Bronchial epithelial cell (primary cell): ENCODE data around the gene RHOT2. TPM values are rescaled to one million over a fixed set of nuclear protein-coding genes. Genes with fewer than 3 reads are reported as not detected.

Source experiments
- DNase-seq: peaks from one replicate; pipeline ENCODE4 v3.0.0-alpha.2; 2010; ENCODE audit warnings: low read depth
- FAIRE-seq: peaks from 2 replicates; lab custom pipeline; 2011; peaks lifted over from hg19 to GRCh38; lab: Jason Lieb, UNC
- H3K27me3 ChIP-seq: 2 replicates; pipeline ENCODE4 v1.5.1; 2011; ENCODE audit warnings: low read length; ENCODE audit not compliant: control insufficient read depth, insufficient read depth
- H3K36me3 ChIP-seq: 2 replicates; pipeline ENCODE4 v1.5.1; 2011; ENCODE audit warnings: low read length; ENCODE audit not compliant: control insufficient read depth, insufficient read depth
- H3K4me3 ChIP-seq: 2 replicates; pipeline ENCODE4 v1.5.1; 2011; ENCODE audit warnings: mild to moderate bottlenecking, low read depth, low read length, control low read depth
- total RNA-seq: library from RNA; depleted of rRNA; stranded (reverse); fragments of >200 nt; gene quantifications from 2 replicates; pipeline ENCODE4 v1.2.1, GENCODE V29; 2014
- TF ChIP-seq, protein P1 (sequence below): IDR thresholded peaks from 2 replicates; pipeline ENCODE4 v1.5.1; 2011; ENCODE audit warnings: mild to moderate bottlenecking, moderate library complexity, low read length, control low read depth, inconsistent platforms; ENCODE audit not compliant: insufficient read depth, severe bottlenecking

RHOT2 gene
- total RNA-seq, 1 donor from 2014 or later: 44.5 TPM

DNA sequence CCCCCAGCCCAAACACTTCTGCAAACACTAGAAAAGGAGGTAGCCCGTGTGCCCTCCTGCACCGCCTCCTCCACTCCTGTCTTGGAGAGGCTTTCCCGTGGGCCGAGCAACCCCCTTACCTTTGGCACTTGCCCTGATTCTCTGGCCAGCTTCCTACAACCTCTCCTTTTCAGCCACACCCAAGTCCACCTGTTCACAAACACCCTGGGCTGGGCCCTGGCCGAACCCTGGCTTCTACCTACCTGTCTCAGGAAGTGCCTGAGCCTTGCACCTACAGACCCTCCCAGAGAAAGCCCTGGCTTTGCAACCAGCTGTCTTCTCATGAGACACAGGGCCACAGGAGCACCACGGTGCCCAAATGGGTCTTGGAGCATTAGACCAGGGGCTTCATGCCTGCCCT, 51.0 kb downstream of the RHOT2 start:
- FAIRE-seq (no peak), DNase-seq (no peak)
- Histone ChIP-seq H3K36me3 (peaks cover 2% of the 10 kb centered on the region), H3K27me3 (no peaks in the 10 kb centered on the region), H3K4me3 (no peak overlapping the region)
- TF ChIP-seq, protein P1, sequence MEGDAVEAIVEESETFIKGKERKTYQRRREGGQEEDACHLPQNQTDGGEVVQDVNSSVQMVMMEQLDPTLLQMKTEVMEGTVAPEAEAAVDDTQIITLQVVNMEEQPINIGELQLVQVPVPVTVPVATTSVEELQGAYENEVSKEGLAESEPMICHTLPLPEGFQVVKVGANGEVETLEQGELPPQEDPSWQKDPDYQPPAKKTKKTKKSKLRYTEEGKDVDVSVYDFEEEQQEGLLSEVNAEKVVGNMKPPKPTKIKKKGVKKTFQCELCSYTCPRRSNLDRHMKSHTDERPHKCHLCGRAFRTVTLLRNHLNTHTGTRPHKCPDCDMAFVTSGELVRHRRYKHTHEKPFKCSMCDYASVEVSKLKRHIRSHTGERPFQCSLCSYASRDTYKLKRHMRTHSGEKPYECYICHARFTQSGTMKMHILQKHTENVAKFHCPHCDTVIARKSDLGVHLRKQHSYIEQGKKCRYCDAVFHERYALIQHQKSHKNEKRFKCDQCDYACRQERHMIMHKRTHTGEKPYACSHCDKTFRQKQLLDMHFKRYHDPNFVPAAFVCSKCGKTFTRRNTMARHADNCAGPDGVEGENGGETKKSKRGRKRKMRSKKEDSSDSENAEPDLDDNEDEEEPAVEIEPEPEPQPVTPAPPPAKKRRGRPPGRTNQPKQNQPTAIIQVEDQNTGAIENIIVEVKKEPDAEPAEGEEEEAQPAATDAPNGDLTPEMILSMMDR: no peak

DNA sequence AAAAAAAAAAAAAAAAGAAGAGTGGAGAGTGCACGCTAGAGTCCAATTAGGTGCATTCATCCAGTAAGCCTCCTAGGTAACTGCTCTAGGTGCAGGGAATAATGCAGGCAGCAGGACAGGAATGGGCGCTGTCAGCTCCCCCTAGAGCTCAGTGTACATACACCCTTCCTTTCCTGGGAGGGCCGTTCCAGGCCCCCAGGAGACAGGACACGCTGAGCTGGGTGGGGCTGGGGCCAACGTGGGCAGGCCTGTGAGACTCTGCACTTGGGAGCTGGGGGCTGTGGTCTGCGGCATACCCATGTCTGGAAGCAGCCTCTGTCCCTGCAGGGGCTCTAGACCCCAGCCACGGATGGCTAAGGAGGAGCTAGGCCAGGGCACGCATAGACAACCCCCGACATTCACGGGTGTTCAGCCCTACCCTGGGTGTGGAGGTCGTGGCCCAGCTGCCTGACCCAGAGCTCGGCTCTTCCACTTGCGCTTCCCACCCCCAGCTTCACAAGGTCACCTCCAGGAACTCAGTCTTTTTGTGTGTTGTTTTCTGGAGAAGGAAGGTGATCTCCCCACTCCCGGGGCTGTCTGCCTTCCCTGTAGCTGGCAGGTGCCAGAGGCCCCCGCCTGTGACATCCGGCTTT, 52.0 kb downstream of the RHOT2 start:
- no peaks in the 10 kb centered on the region for H3K27me3 ChIP-seq
- H3K4me3 ChIP-seq: peak overlapping the region; percentile 87
- no peak for FAIRE-seq
- peaks cover 2% of the 10 kb centered on the region for H3K36me3 ChIP-seq
- TF ChIP-seq, protein P1: peak; percentile 57
- DNase-seq: peak; percentile 41

DNA sequence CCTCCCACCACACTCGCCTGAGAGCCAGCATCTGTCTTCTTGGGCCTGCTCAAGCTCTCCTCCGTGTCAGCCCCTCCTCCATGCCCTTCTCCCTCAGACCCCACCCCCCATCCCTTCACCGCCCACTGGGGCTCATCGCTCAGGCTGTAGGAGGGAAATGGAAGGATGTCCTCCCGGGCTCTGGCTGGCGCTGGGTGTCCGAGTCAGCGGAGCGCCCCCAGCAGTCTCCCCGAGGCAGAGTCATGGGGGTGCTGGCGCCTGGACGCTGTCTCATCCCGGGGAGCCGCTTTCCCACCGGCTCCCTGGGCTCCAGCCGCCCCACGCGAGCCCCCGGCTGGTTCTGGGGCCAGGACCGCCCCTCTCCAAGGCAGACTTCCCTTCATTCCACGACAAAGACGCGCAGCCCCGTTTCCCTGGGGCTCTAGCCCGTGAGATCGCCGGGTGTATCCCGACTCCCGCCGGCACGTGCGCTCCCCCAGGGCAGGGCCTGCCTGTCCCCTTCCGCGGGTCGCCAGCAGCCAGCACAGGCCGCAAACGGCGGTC, 52.6 kb downstream of the RHOT2 start:
- Histone ChIP-seq H3K4me3 (peak overlapping the region; percentile 87), H3K27me3 (no peaks in the 10 kb centered on the region), H3K36me3 (peaks cover 2% of the 10 kb centered on the region)
- TF ChIP-seq, protein P1: peak; percentile 21
- DNase-seq (no peak), FAIRE-seq (no peak)

DNA sequence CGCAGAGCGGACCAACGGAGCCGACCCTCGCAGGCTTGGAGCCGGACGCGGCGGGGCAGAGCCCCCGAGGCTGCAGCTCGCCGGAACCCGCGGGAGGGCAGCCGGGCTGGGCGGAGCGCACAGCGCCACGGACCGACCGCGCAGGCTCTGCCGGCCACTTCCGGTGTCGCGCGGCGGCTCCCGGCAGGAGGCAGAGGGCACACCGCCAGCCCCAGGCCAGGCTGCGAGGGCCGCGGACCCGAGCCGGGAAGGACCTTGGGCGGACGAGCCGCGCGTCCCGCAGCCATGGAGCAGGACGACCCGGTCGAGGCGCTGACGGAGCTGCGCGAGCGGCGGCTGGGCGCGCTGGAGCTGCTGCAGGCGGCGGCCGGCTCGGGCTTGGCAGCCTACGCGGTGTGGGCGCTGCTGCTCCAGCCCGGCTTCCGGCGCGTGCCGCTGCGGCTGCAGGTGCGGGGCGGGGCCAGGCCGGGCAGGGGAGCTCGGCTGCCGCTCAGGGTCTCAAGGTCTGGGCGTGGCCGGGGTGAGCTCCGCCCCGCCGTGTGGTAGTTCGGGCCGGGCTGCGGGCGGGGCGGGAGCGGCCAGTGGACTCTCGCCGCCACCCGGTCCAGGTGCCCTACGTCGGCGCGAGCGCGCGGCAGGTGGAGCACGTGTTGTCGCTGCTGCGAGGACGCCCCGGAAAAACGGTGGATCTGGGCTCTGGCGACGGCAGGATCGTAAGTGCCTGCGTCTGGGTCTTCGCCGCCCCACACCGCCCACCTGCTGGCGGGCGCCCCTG, 53.2 kb downstream of the RHOT2 start, which contains the start of gene ANTKMT:
TSS of gene ANTKMT (plus strand) at position 157 of the 775 bp plus-strand sequence. CDS start at position 286, 129 bp downstream.
- Histone ChIP-seq H3K36me3 (peaks cover 2% of the 10 kb centered on the region), H3K4me3 (peak within 1 kb of the TSS; percentile 87), H3K27me3 (no peaks in the 10 kb centered on the region)
- FAIRE-seq (no peak), DNase-seq (peak; percentile 51)
- TF ChIP-seq, protein P1: peak; percentile 10

DNA sequence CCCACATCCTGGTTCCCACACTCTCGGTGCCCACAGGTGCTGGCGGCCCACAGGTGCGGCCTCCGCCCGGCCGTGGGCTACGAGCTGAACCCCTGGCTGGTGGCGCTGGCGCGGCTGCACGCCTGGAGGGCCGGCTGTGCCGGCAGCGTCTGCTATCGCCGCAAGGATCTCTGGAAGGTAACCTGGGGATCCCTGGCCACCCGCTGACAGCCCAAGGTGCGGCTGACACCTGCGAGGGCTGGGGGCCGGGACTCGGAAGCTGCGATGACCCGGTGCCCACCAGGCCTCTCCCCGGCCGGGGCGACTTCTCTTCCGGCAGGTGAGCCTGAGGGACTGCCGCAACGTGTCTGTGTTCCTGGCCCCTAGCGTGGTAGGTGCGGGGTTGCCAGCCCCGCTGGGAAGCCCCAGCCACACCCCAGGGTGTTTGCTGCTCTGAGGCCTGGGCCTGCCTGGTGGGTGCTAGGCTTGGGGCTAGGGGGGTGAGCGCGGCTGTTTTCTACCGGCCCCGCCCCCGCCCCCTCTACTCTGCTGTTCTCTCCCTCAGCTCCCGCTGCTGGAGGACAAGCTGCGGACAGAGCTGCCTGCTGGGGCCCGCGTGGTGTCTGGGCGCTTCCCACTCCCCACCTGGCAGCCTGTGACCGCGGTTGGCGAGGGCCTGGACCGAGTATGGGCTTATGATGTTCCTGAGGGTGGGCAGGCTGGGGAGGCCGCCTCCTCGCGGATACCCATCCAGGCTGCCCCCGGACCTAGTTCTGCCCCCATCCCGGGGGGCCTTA, 54.0 kb downstream of the RHOT2 start:
- no peak for DNase-seq
- FAIRE-seq: no peak
- Histone ChIP-seq H3K36me3 (peaks cover 2% of the 10 kb centered on the region), H3K27me3 (no peaks in the 10 kb centered on the region), H3K4me3 (peak overlapping the region; percentile 87)
- TF ChIP-seq, protein P1: no peak
